HCT116 (cell line): ENCODE results near the gene GJC3.

ENCODE experiments used
- ATF3 ChIP-seq: IDR thresholded peaks from 2 replicates; pipeline ENCODE4 v1.6.1; 2012
- EZH2 ChIP-seq: fragments of 200-600 bp; sonication (generic); IDR thresholded peaks from 2 replicates; pipeline ENCODE4 v1.6.1; 2017; ENCODE audit warnings: antibody characterized with exemption, mixed run types
- EZH2phosphoT487 ChIP-seq: fragments of 200-600 bp; IDR thresholded peaks from 2 replicates; pipeline ENCODE4 v1.6.1; 2018; ENCODE audit warnings: antibody characterized with exemption, borderline replicate concordance
- JUND ChIP-seq: IDR thresholded peaks from 2 replicates; pipeline ENCODE4 v1.6.1; 2012
- POLR2A ChIP-seq: IDR thresholded peaks from 2 replicates; pipeline ENCODE4 v1.7.0; 2011; ENCODE audit warnings: borderline replicate concordance; ENCODE audit not compliant: insufficient read depth, insufficient read length; ENCODE audit errors: extremely low read depth
- POLR2AphosphoS5 ChIP-seq: IDR thresholded peaks from 2 replicates; pipeline ENCODE4 v1.6.1; 2011; ENCODE audit warnings: mild to moderate bottlenecking, low read depth, low read length, moderate library complexity
- RAD21 ChIP-seq: IDR thresholded peaks from 2 replicates; pipeline ENCODE4 v1.6.1; 2012; ENCODE audit warnings: low read depth, mild to moderate bottlenecking
- SP1 ChIP-seq: IDR thresholded peaks from 2 replicates; pipeline ENCODE4 v1.6.1; 2012; ENCODE audit warnings: low read depth
- ZFX ChIP-seq: fragments of 450-650 bp; IDR thresholded peaks from 2 replicates; pipeline ENCODE4 v1.6.1; 2017
- ZNF274 ChIP-seq: fragments of 200-500 bp; sonication (Bioruptor generic); IDR thresholded peaks from 2 replicates; pipeline ENCODE4 v1.6.1; 2014; ENCODE audit warnings: mild to moderate bottlenecking, low read depth, low read length, inconsistent platforms
- TF ChIP-seq, protein P1 (sequence below), 3 experiments: fragments of 200-600 bp in 1 of 3; sonication (generic) in 1 of 3; IDR thresholded peaks in 2 of 3; conservative IDR thresholded peaks in 1 of 3; 2 replicates each; pipeline ENCODE4 v1.5.1; 2012 to 2017; ENCODE audit warnings: low read depth in 2 of 3, low read length in 2 of 3, antibody characterized with exemption in 1 of 3, borderline replicate concordance in 1 of 3, control low read depth in 1 of 3, mild to moderate bottlenecking in 1 of 3, mixed read lengths in 1 of 3, mixed run types in 1 of 3, moderate library complexity in 1 of 3; ENCODE audit not compliant: insufficient read depth in 1 of 3
- TF ChIP-seq, protein P2 (sequence below): IDR thresholded peaks from 2 replicates; pipeline ENCODE4 v1.6.1; 2012; ENCODE audit warnings: low read depth

DNA sequence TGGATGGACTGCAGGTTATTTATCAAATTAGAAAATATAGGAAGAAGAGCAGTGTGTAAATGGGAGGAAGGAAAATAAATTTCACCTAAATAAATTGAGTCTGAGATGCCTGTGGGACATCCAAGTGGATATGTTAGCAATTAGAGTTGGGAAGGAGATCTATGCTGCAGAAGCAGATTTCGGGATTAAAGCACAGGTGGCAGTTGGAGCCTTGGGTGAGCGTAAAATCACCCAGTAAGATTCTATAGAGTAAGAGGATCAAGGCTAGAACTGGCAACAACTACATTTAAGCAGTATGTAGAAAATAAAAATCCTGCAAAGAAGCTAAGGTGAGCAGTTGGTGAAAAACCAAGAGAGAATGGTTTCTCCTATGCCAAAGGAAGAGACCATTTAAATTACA lies 18.4 kb downstream of the GJC3 start:
- TF ChIP-seq, protein P1, sequence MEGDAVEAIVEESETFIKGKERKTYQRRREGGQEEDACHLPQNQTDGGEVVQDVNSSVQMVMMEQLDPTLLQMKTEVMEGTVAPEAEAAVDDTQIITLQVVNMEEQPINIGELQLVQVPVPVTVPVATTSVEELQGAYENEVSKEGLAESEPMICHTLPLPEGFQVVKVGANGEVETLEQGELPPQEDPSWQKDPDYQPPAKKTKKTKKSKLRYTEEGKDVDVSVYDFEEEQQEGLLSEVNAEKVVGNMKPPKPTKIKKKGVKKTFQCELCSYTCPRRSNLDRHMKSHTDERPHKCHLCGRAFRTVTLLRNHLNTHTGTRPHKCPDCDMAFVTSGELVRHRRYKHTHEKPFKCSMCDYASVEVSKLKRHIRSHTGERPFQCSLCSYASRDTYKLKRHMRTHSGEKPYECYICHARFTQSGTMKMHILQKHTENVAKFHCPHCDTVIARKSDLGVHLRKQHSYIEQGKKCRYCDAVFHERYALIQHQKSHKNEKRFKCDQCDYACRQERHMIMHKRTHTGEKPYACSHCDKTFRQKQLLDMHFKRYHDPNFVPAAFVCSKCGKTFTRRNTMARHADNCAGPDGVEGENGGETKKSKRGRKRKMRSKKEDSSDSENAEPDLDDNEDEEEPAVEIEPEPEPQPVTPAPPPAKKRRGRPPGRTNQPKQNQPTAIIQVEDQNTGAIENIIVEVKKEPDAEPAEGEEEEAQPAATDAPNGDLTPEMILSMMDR (IDR thresholded peaks at IDR 0.05 in 2 of 3, conservative IDR thresholded peaks at IDR 0.05 in 1 of 3; ENCODE audit: borderline replicate concordance in 1 of 3, insufficient read depth in 1 of 3, low read depth in 2 of 3, low read length in 2 of 3): no peak
- TF ChIP-seq POLR2AphosphoS5 (no peak), ZFX (no peak), ATF3 (no peak), SP1 (no peak), EZH2phosphoT487 (no peak), RAD21 (no peak), EZH2 (no peak), POLR2A (no peak), JUND (no peak), ZNF274 (no peak)
- TF ChIP-seq, protein P2, sequence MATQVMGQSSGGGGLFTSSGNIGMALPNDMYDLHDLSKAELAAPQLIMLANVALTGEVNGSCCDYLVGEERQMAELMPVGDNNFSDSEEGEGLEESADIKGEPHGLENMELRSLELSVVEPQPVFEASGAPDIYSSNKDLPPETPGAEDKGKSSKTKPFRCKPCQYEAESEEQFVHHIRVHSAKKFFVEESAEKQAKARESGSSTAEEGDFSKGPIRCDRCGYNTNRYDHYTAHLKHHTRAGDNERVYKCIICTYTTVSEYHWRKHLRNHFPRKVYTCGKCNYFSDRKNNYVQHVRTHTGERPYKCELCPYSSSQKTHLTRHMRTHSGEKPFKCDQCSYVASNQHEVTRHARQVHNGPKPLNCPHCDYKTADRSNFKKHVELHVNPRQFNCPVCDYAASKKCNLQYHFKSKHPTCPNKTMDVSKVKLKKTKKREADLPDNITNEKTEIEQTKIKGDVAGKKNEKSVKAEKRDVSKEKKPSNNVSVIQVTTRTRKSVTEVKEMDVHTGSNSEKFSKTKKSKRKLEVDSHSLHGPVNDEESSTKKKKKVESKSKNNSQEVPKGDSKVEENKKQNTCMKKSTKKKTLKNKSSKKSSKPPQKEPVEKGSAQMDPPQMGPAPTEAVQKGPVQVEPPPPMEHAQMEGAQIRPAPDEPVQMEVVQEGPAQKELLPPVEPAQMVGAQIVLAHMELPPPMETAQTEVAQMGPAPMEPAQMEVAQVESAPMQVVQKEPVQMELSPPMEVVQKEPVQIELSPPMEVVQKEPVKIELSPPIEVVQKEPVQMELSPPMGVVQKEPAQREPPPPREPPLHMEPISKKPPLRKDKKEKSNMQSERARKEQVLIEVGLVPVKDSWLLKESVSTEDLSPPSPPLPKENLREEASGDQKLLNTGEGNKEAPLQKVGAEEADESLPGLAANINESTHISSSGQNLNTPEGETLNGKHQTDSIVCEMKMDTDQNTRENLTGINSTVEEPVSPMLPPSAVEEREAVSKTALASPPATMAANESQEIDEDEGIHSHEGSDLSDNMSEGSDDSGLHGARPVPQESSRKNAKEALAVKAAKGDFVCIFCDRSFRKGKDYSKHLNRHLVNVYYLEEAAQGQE: no peak
